Omental fat pad (tissue), 4 donors: ENCODE measurements around the gene AHRR. TPM values are rescaled to one million over a fixed set of nuclear protein-coding genes. Genes with fewer than 3 reads are reported as not detected.

Experiments
- ATAC-seq: fragments of 150-250 bp; one replicate; pipeline ENCODE4 v1.9.1; 2016; ENCODE audit warnings: mild to moderate bottlenecking, moderate library complexity; ENCODE audit not compliant: low FRiP score
- DNase-seq: peaks from one replicate; pipeline ENCODE4 v3.0.0-alpha.2; 2019; ENCODE audit warnings: low spot score
- total RNA-seq, 4 donors: library from RNA; depleted of rRNA; stranded (reverse); fragments of >200 nt; gene quantifications; one replicate each; pipeline ENCODE4 v1.1.0, GENCODE V29; 2016
- TF ChIP-seq, protein P1 (sequence below), 3 donors: fragments of 450-650 bp; IDR thresholded peaks; one replicate each; pipeline ENCODE4 v1.5.1; 2016 to 2017; ENCODE audit warnings: antibody characterized with exemption in 3 of 3, mild to moderate bottlenecking in 3 of 3, moderate library complexity in 2 of 3

AHRR gene
- total RNA-seq, 4 donors from 2014 or later = 0.25 to 2.2 (median 1.6) TPM

DNA sequence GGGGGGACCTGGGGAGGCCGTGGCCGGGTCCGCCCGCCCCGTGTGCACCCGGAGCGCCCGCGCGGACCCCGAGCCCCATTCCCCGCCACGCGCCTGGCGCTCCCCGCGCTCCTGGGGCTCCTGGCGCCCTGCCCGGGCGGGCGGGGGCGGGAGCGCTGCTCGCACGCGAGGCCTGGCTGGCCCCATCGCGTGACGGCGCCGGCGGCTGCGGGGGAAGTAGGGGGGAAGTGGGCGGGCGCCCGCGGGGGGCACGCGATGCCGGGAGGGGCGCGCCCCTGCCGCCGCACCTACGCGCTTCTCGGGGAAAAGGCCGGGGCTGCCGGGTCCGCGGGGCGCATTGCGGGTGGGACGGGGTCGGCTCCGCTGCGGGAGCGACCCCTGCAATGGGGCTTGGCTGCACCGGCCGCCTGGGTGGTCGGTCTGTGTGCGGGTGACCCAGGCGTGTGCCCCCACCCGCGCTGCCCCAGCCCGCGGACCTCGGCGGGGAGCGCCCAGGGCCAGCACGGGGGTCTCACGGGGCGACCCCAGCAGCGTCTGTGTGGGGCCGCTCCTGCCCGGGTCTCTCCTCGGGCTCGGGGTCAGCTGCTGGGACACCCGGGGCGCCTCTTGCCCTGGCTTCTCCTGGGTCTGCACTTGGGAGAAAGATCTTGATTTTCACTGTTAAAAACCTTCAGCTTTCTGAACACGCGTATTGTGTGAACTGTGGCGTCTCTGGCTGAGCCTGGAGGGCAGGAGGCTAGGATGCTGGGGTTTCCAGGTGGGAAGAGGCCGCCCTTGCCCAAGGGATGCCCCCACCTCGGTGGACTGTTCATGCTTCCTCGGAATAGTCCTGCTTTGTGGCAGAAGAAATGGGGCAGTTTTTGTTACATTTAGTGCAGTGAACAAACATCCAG lies 52.4 kb downstream of the AHRR start:
- DNase-seq = no peak
- TF ChIP-seq, protein P1, sequence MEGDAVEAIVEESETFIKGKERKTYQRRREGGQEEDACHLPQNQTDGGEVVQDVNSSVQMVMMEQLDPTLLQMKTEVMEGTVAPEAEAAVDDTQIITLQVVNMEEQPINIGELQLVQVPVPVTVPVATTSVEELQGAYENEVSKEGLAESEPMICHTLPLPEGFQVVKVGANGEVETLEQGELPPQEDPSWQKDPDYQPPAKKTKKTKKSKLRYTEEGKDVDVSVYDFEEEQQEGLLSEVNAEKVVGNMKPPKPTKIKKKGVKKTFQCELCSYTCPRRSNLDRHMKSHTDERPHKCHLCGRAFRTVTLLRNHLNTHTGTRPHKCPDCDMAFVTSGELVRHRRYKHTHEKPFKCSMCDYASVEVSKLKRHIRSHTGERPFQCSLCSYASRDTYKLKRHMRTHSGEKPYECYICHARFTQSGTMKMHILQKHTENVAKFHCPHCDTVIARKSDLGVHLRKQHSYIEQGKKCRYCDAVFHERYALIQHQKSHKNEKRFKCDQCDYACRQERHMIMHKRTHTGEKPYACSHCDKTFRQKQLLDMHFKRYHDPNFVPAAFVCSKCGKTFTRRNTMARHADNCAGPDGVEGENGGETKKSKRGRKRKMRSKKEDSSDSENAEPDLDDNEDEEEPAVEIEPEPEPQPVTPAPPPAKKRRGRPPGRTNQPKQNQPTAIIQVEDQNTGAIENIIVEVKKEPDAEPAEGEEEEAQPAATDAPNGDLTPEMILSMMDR (IDR thresholded peaks at IDR 0.05) = no peak
- ATAC-seq = peak; percentile 33

DNA sequence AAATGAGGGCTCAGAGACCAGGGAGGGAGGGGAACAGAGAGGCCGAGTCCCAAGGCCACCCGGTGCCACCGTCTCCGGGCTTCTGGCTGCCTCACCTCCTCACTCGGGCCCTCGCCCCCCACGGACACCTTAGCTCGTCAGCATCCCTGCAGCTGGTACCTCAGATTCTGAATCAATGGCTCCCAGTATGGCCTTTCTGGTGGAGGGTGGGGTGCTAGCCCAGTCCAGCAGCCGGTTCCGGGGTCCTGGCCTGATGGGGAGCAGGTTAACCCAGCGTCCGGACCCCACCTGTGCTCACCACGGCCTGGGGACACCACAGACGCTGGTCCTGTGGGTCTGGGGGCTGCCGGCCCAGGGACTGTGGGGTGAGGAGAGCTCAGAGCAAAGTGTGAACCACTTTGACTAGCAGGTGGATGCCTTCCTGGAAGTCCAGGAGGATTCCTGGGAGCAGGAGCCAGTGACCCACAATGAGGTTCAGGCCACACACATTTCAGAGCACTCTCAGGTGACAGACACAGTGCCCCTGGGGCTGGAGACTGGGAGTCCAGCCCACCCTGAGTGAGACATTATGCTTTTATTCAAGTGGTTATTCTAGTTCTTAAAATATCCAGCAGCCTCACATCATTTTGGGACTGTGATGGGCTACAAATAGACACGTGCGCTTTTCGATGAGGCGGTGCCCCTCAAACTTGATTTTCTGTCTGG lies 53.3 kb downstream of the AHRR start:
- TF ChIP-seq, protein P1 (IDR thresholded peaks at IDR 0.05) = no peak
- DNase-seq = no peak
- no peak for ATAC-seq

DNA sequence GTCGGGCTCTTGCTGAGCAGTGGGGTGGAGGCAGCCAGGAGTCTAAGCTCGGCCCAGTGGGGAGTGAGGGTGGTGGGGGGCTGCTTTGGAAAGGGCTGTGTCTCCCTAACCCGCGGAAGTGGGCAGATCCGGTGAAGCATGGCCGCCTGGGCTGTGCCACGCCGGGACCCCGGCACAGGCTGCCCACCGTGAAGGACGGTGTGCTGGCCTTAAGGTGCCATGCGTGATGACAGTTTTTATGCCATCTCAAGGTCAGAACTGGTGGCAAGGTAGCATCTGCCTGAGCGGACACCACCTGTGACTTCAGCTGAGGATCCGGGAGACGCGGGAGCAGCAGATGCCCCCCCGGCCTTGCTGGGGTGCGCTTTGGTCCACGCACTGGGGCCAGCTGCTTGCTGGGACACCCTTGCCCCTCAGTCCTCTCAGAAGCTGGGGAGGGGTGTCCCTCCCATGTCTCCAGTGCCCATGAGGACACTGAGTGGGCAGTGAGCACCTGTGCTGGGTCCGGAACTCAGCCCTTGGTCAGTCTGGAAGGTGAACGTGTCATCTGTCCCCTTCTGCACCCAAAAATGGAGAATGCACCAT lies 53.9 kb downstream of the AHRR start:
- DNase-seq (no peak), ATAC-seq (no peak)
- TF ChIP-seq, protein P1 (IDR thresholded peaks at IDR 0.05) = no peak

DNA sequence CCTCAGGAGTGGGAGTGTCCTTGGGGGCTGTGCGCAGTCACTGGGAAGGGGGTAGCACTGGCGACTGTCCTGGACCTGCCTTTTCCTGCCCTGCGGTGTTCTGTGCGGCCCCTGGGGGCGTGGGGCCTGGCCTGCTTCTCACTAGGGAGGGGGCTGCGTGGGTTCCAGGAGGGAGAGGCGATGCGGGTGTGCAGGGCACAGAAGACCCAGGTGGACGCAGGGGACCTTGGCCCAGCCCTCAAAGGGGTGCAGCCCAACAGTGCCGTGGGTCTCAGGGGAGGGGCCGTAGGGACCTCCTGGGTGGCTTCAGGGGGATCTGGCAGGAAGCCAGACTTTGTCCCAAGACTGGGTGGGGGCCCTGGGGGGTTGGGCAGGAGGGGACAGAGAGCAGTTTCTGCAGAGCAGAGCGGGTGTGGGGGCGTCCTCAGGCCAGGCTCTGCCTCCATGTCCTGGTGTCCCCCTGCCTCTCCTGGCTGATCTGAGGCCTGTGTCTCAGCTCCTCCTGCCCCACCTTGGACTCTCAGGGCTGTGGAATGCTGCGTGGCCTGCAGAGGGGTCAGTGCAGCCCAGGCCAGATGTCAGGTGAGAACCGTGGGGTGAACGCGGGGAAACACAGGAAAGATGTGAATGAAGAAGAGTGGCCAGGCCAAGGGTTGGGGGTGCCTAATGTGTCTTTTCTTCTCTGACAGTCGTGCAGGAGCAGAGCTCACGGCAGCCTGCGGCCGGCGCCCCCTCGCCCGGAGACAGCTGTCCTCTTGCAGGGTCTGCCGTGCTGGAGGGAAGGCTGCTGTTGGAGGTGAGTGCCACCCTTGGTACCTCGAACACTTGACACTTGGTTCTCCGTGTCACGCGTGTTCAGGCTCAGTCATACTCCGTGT lies 54.6 kb downstream of the AHRR start:
- no peak for DNase-seq
- TF ChIP-seq, protein P1 (IDR thresholded peaks at IDR 0.05) = no peak
- ATAC-seq = no peak

DNA sequence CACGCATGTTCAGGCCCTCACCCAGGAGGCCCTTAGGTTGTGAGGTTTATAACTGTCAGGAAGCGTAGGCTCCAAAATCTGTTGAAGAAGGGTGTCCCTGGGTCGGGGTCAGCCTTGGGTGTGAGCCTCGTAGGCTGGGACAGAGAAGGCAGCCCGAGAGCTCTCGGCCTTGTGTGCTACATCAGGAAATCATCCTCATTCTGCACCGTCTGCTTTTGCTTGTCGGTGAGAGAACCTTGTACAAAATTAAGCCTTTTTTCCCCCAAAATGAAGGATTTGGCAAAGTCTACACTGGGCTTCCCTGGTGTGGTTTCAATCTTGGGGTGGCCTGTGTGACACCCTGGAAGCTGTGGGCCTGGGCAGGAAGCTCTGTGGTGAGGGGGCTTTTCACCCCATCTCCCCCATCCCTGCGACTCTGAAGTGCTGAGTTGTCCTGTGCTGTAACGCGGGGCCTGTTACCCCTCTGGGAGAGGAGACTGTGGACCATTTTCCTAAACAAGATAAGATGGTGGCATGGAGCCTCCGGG lies 55.3 kb downstream of the AHRR start:
- no peak for DNase-seq
- ATAC-seq = no peak
- TF ChIP-seq, protein P1 (IDR thresholded peaks at IDR 0.05) = no peak

DNA sequence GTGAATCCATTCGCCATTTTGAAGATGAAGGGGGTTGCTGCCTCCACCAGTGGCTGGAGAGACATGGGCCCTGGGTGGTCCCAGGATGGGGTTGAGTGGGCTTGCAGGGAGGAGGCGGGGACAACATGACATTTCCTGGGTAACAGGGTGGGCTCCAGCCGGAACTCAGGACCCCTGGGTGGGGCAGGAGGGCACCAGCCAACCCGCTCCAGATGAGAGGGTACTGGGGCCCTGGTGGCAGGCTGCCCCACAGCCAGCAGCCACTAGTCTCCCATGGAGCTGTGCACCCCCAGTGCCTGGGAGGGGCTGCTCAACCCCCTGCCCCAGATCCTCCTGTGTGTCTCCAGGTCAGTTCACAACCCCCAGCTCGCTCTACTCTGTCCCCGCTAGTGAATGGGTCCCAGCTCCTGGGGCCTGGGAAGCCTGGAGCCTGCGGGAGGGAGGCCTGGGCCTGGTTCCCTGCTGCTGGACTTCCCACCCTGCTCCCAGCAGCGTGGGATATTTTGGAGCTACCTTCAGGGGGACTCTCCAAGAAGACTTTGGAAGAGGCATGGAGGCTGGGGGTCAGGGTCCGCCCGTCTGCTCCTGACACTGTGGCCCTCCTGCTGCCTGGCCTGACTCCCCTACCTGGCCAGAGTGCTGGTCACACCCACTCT lies 55.9 kb downstream of the AHRR start:
- ATAC-seq = no peak
- TF ChIP-seq, protein P1 (IDR thresholded peaks at IDR 0.05) = no peak
- no peak for DNase-seq
